ENCODE data around the gene TYR.
"Not testable (repeated sequence)": the region's sequence is repeated elsewhere in the genome, so short reads cannot be mapped to it uniquely, and the experiment has no call there.

DNA sequence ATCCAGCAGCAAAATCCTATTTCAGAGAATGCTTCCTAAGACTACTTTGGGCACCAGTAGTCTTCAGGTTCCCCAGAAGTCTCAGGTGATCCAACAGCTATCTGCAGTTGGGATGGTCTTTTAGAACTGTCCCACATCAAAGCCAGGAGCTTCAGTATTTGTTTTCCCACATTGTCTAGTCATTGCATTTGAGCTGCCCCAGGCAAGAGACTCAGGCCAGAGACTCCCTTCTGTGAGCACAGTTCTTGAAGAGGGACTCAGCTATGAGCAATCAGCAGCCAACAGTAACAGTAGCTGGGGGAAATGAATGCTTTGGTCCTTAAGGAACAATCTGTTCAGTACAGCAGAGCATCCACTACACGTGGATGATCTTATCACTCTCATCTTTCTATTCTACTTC is 125.4 kb downstream of the TYR start:
- TF ChIP-seq, protein P1, sequence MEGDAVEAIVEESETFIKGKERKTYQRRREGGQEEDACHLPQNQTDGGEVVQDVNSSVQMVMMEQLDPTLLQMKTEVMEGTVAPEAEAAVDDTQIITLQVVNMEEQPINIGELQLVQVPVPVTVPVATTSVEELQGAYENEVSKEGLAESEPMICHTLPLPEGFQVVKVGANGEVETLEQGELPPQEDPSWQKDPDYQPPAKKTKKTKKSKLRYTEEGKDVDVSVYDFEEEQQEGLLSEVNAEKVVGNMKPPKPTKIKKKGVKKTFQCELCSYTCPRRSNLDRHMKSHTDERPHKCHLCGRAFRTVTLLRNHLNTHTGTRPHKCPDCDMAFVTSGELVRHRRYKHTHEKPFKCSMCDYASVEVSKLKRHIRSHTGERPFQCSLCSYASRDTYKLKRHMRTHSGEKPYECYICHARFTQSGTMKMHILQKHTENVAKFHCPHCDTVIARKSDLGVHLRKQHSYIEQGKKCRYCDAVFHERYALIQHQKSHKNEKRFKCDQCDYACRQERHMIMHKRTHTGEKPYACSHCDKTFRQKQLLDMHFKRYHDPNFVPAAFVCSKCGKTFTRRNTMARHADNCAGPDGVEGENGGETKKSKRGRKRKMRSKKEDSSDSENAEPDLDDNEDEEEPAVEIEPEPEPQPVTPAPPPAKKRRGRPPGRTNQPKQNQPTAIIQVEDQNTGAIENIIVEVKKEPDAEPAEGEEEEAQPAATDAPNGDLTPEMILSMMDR (conservative IDR thresholded peaks at IDR 0.05): not testable (repeated sequence)
- not testable (repeated sequence) for TF ChIP-seq ZFX (IDR thresholded peaks at IDR 0.05)

All from C4-2B (cell line).